SU-DHL-6 (cell line): ENCODE data around the gene ARIH1.
"Not testable (repeated sequence)": the region's sequence is repeated elsewhere in the genome, so short reads cannot be mapped to it uniquely, and the experiment has no call there.

Experiments used
- EZH2phosphoT487 ChIP-seq: fragments of 200-600 bp; sonication (generic), shearing (Covaris generic); conservative IDR thresholded peaks from 2 replicates; pipeline ENCODE4 v1.6.1; 2018; ENCODE audit warnings: mild to moderate bottlenecking, antibody characterized with exemption, low read length, moderate library complexity, mixed read lengths
- TF ChIP-seq, protein P1 (sequence below): fragments of 200-600 bp; sonication (generic); IDR thresholded peaks from one replicate; pipeline ENCODE4 v1.5.1; 2017; ENCODE audit warnings: antibody characterized with exemption, mild to moderate bottlenecking, low read length, moderate library complexity; ENCODE audit not compliant: insufficient read depth, poor library complexity, severe bottlenecking

- TF ChIP-seq, protein P1, sequence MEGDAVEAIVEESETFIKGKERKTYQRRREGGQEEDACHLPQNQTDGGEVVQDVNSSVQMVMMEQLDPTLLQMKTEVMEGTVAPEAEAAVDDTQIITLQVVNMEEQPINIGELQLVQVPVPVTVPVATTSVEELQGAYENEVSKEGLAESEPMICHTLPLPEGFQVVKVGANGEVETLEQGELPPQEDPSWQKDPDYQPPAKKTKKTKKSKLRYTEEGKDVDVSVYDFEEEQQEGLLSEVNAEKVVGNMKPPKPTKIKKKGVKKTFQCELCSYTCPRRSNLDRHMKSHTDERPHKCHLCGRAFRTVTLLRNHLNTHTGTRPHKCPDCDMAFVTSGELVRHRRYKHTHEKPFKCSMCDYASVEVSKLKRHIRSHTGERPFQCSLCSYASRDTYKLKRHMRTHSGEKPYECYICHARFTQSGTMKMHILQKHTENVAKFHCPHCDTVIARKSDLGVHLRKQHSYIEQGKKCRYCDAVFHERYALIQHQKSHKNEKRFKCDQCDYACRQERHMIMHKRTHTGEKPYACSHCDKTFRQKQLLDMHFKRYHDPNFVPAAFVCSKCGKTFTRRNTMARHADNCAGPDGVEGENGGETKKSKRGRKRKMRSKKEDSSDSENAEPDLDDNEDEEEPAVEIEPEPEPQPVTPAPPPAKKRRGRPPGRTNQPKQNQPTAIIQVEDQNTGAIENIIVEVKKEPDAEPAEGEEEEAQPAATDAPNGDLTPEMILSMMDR: not testable (repeated sequence)
- not testable (repeated sequence) for TF ChIP-seq EZH2phosphoT487
Measured at GRCh38 chr15:72642271-72642670, 168.1 kb downstream of the ARIH1 start.
